Stomach (tissue), 9 donors: ENCODE data around the gene NPIPB6. TPM values are rescaled to one million over a fixed set of nuclear protein-coding genes. Genes with fewer than 3 reads are reported as not detected.
A peak's percentile ranks its signal among the peaks of the same experiment; 100 is the strongest.

ENCODE experiments used
- DNase-seq, 2 donors: peaks; one replicate each; pipeline versions ENCODE4 v3.0.0 to v3.0.0-alpha.2; 2013 to 2019
- H3K27ac ChIP-seq, 5 donors: fragments of 200-600 bp in 4 of 5; sonication (generic) in 4 of 5; one replicate each; pipeline ENCODE4 v1.5.1; 2013 to 2019; ENCODE audit warnings: mild to moderate bottlenecking in 1 of 5, moderate library complexity in 1 of 5
- H3K27me3 ChIP-seq, 3 donors: fragments of 200-600 bp; sonication (generic); one replicate each; pipeline ENCODE4 v1.5.1; 2017 to 2019; ENCODE audit warnings: mixed run types in 1 of 3
- H3K36me3 ChIP-seq, 4 donors: fragments of 200-600 bp; sonication (generic); 1 replicate in 3 of 4; 2 replicates in 1 of 4; pipeline ENCODE4 v1.5.1; 2016 to 2019
- H3K4me1 ChIP-seq, 4 donors: fragments of 200-600 bp; sonication (generic); one replicate each; pipeline ENCODE4 v1.5.1; 2016 to 2019
- H3K4me3 ChIP-seq, 4 donors: fragments of 200-600 bp; sonication (generic) in 3 of 4; one replicate each; pipeline ENCODE4 v1.5.1; 2016 to 2019; ENCODE audit warnings: mild to moderate bottlenecking in 1 of 4
- H3K9me3 ChIP-seq, 4 donors: fragments of 200-600 bp; sonication (generic); one replicate each; pipeline ENCODE4 v1.5.1; 2016 to 2019
- EP300 ChIP-seq: sonication (generic); formaldehyde crosslinking; IDR thresholded peaks from one replicate; pipeline ENCODE4 v1.6.1; 2017; ENCODE audit warnings: antibody characterized with exemption
- POLR2A ChIP-seq, 4 donors: fragments of 450-650 bp; IDR thresholded peaks; one replicate each; pipeline ENCODE4 v1.6.1; 2016; ENCODE audit warnings: antibody characterized with exemption in 4 of 4, control low read depth in 2 of 4, mild to moderate bottlenecking in 1 of 4, moderate library complexity in 1 of 4
- POLR2AphosphoS5 ChIP-seq, 3 donors: sonication (generic); formaldehyde crosslinking; IDR thresholded peaks; one replicate each; pipeline ENCODE4 v1.6.1; 2016; ENCODE audit warnings: antibody characterized with exemption in 3 of 3
- WGBS, 5 donors: extraction: QIAGEN DNeasy Blood & Tissue Kit in 3 of 5; methylation state at CpG; one replicate each; pipeline versions ENCODE4 v1.1.5 to v1.1.7; 2013 to 2018; 5-methylcytosine and 5-hydroxymethylcytosine counted together
- intact Hi-C: fragments of 100-400 bp; cut with DNase I; formaldehyde crosslinking; loops from one replicate; pipeline ENCODE4 v1.15.1; 2023; ENCODE audit warnings: low total_unique reads
- polyA plus RNA-seq, 3 donors: library from polyadenylated mRNA; stranded (reverse); fragments of 200-250 nt; gene quantifications; one replicate each; pipeline ENCODE4 v1.2.3, GENCODE V29; 2013
- small RNA-seq, 4 donors: library from RNA; depleted of rRNA; stranded (forward); fragments of <200 nt; gene quantifications; one replicate each; pipeline ENCODE3, GENCODE V24; 2016
- total RNA-seq, 5 donors: library from RNA; depleted of rRNA; stranded (reverse); fragments of >200 nt; gene quantifications; one replicate each; pipeline versions ENCODE4 v1.1.0 to v1.2.3, GENCODE V29; 2014 to 2016
- TF ChIP-seq, protein P1 (sequence below), 7 experiments: fragments of 450-650 bp in 4 of 7; fragments of 200-600 bp in 3 of 7; sonication (generic) in 3 of 7; IDR thresholded peaks; one replicate each; pipeline ENCODE4 v1.5.1; 2016 to 2019; ENCODE audit warnings: antibody characterized with exemption in 7 of 7, control low read depth in 2 of 7, mild to moderate bottlenecking in 1 of 7
- donor health status: healthy with polysubstance abuse.
- donor health status: Bipolar disorder and iron deficiency.
- donor health status: healthy.

The NPIPB6 gene
- total and polyA plus RNA-seq, 8 donors = 1.8 to 6.8 (median 2.3) TPM; not detected in 5

DNA sequence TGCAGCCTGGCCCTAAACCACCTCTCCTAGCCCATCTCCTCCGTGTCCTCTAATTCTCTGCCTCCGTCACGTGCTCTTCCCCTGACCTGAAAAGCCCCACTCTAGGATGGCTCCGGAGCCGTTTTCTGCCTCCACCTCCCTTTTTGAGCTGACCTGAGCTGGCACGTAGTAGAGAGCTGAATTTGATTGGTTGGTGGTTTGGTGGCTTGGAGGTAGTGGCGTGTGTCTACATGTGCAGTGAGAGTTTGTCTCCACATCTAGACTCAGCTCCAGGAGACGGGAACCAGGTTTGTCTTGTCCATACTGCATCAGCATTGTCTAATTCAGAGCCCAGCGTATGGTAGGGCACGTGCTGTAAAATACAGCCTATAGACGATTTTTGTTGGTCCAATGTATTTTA is 68.0 kb downstream of the NPIPB6 start:
- 79 to 87% (median 84%) methylated on average over 11 of the region's 11 CpGs for WGBS, 5 donors
- H3K27ac ChIP-seq = no peak overlapping the region
- peaks cover 0 to 22% (median 16%) of the 10 kb centered on the region in 3 donors for H3K27me3 ChIP-seq
- no peaks in the 10 kb centered on the region for H3K36me3 ChIP-seq
- H3K4me1 ChIP-seq = peaks cover 10 to 25% (median 21%) of the 10 kb centered on the region in 4 donors
- no peak overlapping the region for H3K4me3 ChIP-seq
- no peak for DNase-seq
- no peak for TF ChIP-seq EP300
- TF ChIP-seq, protein P1, sequence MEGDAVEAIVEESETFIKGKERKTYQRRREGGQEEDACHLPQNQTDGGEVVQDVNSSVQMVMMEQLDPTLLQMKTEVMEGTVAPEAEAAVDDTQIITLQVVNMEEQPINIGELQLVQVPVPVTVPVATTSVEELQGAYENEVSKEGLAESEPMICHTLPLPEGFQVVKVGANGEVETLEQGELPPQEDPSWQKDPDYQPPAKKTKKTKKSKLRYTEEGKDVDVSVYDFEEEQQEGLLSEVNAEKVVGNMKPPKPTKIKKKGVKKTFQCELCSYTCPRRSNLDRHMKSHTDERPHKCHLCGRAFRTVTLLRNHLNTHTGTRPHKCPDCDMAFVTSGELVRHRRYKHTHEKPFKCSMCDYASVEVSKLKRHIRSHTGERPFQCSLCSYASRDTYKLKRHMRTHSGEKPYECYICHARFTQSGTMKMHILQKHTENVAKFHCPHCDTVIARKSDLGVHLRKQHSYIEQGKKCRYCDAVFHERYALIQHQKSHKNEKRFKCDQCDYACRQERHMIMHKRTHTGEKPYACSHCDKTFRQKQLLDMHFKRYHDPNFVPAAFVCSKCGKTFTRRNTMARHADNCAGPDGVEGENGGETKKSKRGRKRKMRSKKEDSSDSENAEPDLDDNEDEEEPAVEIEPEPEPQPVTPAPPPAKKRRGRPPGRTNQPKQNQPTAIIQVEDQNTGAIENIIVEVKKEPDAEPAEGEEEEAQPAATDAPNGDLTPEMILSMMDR (IDR thresholded peaks at IDR 0.05) = no peak
- TF ChIP-seq POLR2AphosphoS5 (IDR thresholded peaks at IDR 0.05) = no peak
- TF ChIP-seq POLR2A (IDR thresholded peaks at IDR 0.05) = no peak
- H3K9me3 ChIP-seq = no peaks in the 10 kb centered on the region
- intact Hi-C loops = no loop called here

DNA sequence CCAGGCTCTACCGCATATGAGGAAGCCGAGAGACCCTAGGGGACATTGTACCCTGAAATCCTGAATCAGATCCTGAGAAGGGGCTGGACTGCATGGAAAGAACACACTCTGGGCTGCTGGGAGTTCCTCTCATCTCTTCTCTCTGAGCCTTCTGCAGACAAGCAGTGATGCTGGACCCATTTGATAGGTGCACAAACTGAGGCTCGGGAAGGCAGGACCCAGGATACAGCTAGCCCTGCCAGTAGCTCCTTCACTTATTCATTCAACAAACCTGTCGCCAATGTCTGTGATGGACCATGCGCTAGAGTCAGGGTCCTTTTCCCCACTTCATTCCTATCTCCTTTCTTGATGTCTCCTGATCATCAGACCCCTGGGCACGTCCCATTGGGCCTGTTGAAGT is 69.1 kb downstream of the NPIPB6 start:
- Histone ChIP-seq H3K36me3 (no peaks in the 10 kb centered on the region), H3K27ac (no peak overlapping the region), H3K4me1 (peaks cover 10 to 25% (median 21%) of the 10 kb centered on the region in 4 donors), H3K9me3 (no peaks in the 10 kb centered on the region), H3K27me3 (peaks cover 0 to 22% (median 16%) of the 10 kb centered on the region in 3 donors), H3K4me3 (no peak overlapping the region)
- TF ChIP-seq EP300 (no peak), POLR2AphosphoS5 (IDR thresholded peaks at IDR 0.05) (no peak), POLR2A (IDR thresholded peaks at IDR 0.05) (no peak)
- TF ChIP-seq, protein P1 (IDR thresholded peaks at IDR 0.05) = no peak
- no peak for DNase-seq
- WGBS, 5 donors = 81 to 93% (median 88%) methylated on average over 6 of the region's 6 CpGs
- intact Hi-C loops = no loop called here

DNA sequence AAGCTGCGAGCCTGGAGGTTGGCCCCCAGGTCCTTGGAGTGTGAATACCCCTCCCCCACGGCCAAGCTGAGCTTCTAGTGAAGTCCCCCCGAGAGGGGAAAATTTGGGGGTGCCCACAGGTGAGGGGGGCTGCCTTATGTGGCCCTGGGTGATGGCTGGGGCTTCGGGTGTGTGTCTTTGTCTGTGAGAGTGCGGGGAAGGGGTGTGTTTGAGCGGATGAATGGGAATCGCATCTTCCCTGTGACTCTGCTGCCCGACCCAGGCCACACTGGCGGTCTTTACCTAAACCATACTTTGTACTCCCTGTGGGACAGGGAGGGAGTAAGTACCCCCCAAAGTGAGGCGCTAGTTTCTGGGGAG is 69.7 kb downstream of the NPIPB6 start:
- Histone ChIP-seq H3K27ac (no peak overlapping the region), H3K9me3 (no peaks in the 10 kb centered on the region), H3K36me3 (no peaks in the 10 kb centered on the region), H3K27me3 (peaks cover 0 to 22% (median 16%) of the 10 kb centered on the region in 3 donors), H3K4me1 (peaks cover 10 to 25% (median 21%) of the 10 kb centered on the region in 4 donors), H3K4me3 (peak overlapping the region; percentile 60 to 70 (median 64))
- 30 to 42% (median 35%) methylated on average over 8 to 10 of the region's 10 CpGs for WGBS, 5 donors
- no peak for DNase-seq
- intact Hi-C loops = no loop called here
- TF ChIP-seq, protein P1 (IDR thresholded peaks at IDR 0.05) = no peak
- no peak for TF ChIP-seq POLR2A (IDR thresholded peaks at IDR 0.05)
- no peak for TF ChIP-seq POLR2AphosphoS5 (IDR thresholded peaks at IDR 0.05)
- TF ChIP-seq EP300 = no peak

DNA sequence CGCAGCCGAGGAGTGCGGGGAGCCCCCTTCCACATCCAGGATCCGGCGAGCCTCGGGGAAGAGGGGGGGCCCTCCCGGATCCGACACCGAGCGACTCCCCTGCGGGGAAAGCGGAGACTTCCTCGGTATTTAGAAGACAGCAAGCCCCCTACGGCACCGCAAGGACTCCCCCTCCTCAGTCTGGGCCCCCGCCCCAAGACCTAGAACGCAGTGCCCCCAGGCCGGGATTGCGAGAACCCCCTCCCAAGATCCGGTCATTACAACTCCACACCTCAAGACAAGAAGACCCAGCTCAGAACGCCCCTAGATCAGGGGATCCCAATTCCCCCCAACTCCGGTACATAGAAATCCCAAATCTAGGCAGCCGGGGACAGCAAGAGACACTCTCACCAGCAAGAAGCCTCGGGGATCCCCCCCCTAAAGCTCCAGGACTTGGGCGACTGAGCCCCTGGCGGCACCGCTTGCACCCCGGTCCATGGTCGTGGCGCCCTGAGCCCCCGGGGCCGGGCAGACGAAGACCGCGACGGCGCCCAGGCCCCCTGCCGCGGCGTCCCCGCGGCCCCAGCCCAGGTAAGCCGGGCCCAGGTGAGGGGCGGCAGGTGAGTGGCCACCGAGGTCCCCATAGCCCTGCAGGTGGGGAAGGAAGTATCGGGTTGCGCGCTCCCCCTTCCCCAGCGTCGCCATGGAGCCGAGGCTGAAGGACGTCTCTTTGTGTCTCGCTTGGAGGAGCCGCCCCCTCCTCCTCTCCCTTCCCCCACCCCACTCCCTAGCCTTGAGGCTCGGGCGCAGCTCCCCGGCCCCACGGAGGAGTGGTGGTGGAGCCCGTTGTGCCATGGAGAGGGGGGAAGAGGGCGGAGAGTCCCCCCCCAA is 70.3 kb downstream of the NPIPB6 start:
- Histone ChIP-seq H3K4me1 (peaks cover 10 to 25% (median 20%) of the 10 kb centered on the region in 4 donors), H3K9me3 (no peaks in the 10 kb centered on the region), H3K4me3 (peak overlapping the region; percentile 60 to 70 (median 64)), H3K27ac (peak overlapping the region in 2 of 5 donors; percentile 60 to 74), H3K36me3 (no peaks in the 10 kb centered on the region), H3K27me3 (peaks cover 0 to 22% (median 16%) of the 10 kb centered on the region in 3 donors)
- peak in 1 of 2 donors; percentile 84 for DNase-seq
- 1 to 18% (median 1%) methylated on average over 2 to 60 of the region's 60 CpGs for WGBS, 5 donors
- intact Hi-C loops = no loop called here
- TF ChIP-seq, protein P1 (IDR thresholded peaks at IDR 0.05) = no peak
- TF ChIP-seq POLR2A (IDR thresholded peaks at IDR 0.05) (no peak), EP300 (no peak), POLR2AphosphoS5 (IDR thresholded peaks at IDR 0.05) (no peak)

Small RNA genes lying within 50 kb of the gene (small RNA-seq; reads per million reads assigned to genes)
- gene AC138904.2 (0 reads per million in 4 donors), gene MIR6862-1 (0 reads per million in 4 donors)

Other genes with a start within 250 kb of the NPIPB6 start
- gene XPO6, start 151.5 kb downstream of the NPIPB6 start, total RNA-seq = 100 to 1,000 TPM in 4 of 5 donors, 10 to 100 TPM in 1; 46.7 to 241 (median 112) TPM
- gene XPO6, start 151.5 kb downstream of the NPIPB6 start, polyA plus RNA-seq = 10 to 100 TPM; 37.2 to 61.3 (median 39.0) TPM
- gene SBK1, start 71.0 kb downstream of the NPIPB6 start, total RNA-seq = 1 to 10 TPM in 1 of 5 donors, under 1 TPM in 3, not detected in 1; 0.37 to 2.0 (median 0.74) TPM
- gene SBK1, start 71.0 kb downstream of the NPIPB6 start, polyA plus RNA-seq = under 1 TPM; 0.31 to 0.87 (median 0.63) TPM
- 100 to 1,000 TPM in 3 of 5 donors, 10 to 100 TPM in 2; 96.0 to 227 (median 110) TPM for gene EIF3CL, start 40.3 kb upstream of the NPIPB6 start, total RNA-seq
- gene EIF3CL, start 40.3 kb upstream of the NPIPB6 start, polyA plus RNA-seq = 100 to 1,000 TPM in 1 of 3 donors, 10 to 100 TPM in 2; 63.4 to 101 (median 77.1) TPM
- gene NPIPB7, start 108.8 kb upstream of the NPIPB6 start, total RNA-seq = not detected
- gene NPIPB7, start 108.8 kb upstream of the NPIPB6 start, polyA plus RNA-seq = under 1 TPM in 1 of 3 donors, not detected in 2; 0.28 TPM
- 10 to 100 TPM; 10.5 to 55.6 (median 22.8) TPM for gene CLN3, start 128.6 kb upstream of the NPIPB6 start, total RNA-seq
- 10 to 100 TPM in 2 of 3 donors, 1 to 10 TPM in 1; 6.6 to 25.0 (median 10.8) TPM for gene CLN3, start 128.6 kb upstream of the NPIPB6 start, polyA plus RNA-seq
- gene APOBR, start 131.1 kb upstream of the NPIPB6 start, total RNA-seq = 10 to 100 TPM in 1 of 5 donors, 1 to 10 TPM in 2, not detected in 2; 1.1 to 86.9 (median 1.2) TPM
- gene APOBR, start 131.1 kb upstream of the NPIPB6 start, polyA plus RNA-seq = 1 to 10 TPM in 1 of 3 donors, under 1 TPM in 2; 0.83 to 1.5 (median 0.92) TPM
- not detected for gene IL27, start 143.3 kb upstream of the NPIPB6 start, total RNA-seq
- under 1 TPM in 1 of 3 donors, not detected in 2; 0.20 TPM for gene IL27, start 143.3 kb upstream of the NPIPB6 start, polyA plus RNA-seq
- 100 to 1,000 TPM in 1 of 5 donors, 10 to 100 TPM in 3, 1 to 10 TPM in 1; 4.2 to 251 (median 14.0) TPM for gene NUPR1, start 175.5 kb upstream of the NPIPB6 start, total RNA-seq
- 100 to 1,000 TPM; 123 to 239 (median 126) TPM for gene NUPR1, start 175.5 kb upstream of the NPIPB6 start, polyA plus RNA-seq
- gene SGF29, start 190.4 kb upstream of the NPIPB6 start, total RNA-seq = 100 to 1,000 TPM in 1 of 5 donors, 10 to 100 TPM in 2, 1 to 10 TPM in 2; 4.3 to 115 (median 12.9) TPM
- gene SGF29, start 190.4 kb upstream of the NPIPB6 start, polyA plus RNA-seq = 10 to 100 TPM; 32.2 to 52.5 (median 33.7) TPM
- under 1 TPM in 3 of 5 donors, not detected in 2; 0.18 to 0.87 (median 0.43) TPM for gene SULT1A2, start 233.5 kb upstream of the NPIPB6 start, total RNA-seq
- gene SULT1A2, start 233.5 kb upstream of the NPIPB6 start, polyA plus RNA-seq = 1 to 10 TPM; 1.1 to 2.4 (median 1.5) TPM
- gene SULT1A1, start 246.5 kb upstream of the NPIPB6 start, total RNA-seq = 10 to 100 TPM in 4 of 5 donors, 1 to 10 TPM in 1; 6.2 to 99.8 (median 66.9) TPM
- 10 to 100 TPM; 27.7 to 74.8 (median 34.4) TPM for gene SULT1A1, start 246.5 kb upstream of the NPIPB6 start, polyA plus RNA-seq